GM18907 (cell line): ENCODE measurements around the gene ZNF583.
A peak's percentile ranks its signal among the peaks of the same experiment; 100 is the strongest.

ENCODE experiments used
- ATAC-seq: cut with Tn5 transposase; IDR thresholded peaks from one replicate; pipeline ENCODE4 v1.9.1; 2021; ENCODE audit warnings: mild to moderate bottlenecking, moderate library complexity; ENCODE audit not compliant: unreplicated experiment

The ZNF583 gene

DNA sequence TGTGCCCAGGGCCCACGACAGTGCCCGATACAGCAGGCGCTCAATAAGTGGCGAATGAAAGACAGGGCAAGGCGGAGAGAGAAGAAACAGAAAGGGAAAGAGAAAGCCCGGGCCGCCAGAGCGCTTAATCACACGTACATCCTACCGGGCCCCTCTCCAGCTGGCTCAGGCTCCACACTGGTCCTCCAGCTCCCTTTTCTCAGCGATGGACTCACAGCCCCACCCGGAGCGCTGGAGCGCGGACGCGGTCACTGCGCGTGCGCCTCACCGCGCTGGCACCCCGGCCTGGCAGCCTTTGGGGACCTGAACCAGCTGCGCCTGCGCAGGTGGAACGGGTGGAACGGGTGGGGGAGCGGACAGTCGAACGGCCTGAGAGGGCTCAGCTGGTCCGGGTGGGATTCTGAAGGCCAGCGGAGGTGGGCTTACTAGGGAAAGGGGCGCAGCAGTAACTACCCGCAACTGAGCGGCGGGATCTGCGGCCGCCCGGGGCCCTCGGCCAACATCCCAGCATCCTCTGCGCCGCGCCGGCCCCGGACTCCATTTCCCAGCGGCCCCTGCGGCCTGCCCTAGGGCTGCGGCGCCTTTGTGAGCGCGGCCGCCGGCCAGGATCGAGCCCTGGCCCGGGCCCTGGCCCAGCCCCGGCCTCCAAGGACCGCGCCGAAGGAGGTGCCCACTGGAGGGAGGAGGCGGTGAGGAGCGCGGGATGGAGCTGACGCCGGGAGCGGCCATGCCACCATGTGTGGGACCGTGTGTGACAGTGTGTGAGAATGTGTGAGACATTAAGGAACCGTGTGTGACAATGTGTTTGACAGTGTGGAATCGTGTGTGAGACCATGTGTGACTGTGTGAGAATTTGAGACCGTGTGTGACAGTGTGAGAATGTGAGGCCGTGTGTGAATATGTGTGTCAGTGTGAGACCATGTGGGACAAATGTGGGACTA is at the start of gene ZNF583:
Gene ZNF583, plus strand, starts transcription at position 569 of the 941 bp plus-strand sequence. CDS start 2,783 bp downstream, outside the sequence.
- ATAC-seq: peak; percentile 84

DNA sequence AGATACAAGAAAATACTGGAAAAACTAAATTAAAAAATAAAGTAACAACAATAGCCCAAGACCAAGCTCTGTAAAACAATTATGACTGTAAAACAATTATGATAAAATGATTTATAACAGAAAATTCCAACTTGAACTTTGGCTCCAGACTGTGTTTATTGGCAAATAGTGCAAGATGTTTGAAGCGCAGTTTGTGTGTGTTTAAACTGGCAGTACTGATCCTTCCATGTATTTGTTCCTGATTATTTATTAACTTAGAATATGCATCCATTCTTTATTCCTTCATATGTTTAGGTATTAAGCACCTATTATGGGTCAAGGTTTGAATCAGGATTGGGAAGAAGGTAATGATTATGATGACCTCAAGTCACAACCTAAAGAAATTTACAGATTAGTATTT is 48.6 kb upstream of the ZNF583 start:
- no peak for ATAC-seq

GRCh38 chr19:56356944-56357343 is 47.2 kb upstream of the ZNF583 start:
- no peak for ATAC-seq

DNA sequence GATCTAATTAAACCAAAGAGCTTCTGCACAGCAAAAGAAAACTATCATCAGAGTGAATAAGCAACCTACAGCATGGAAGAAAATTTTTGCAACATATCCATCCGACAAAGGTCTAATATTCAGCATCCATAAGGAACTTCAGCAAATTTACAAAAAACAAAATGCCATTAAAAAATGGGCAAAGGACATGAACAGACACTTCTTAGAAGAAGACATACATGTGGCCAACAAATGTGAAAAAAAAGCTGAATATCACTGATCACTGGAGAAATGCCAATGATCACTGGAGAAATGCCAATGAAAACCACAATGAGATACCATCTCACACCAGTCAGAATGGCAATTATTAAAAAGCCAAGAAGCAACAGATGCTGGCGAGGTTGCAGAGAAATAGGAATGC is 43.3 kb upstream of the ZNF583 start:
- ATAC-seq: no peak

DNA sequence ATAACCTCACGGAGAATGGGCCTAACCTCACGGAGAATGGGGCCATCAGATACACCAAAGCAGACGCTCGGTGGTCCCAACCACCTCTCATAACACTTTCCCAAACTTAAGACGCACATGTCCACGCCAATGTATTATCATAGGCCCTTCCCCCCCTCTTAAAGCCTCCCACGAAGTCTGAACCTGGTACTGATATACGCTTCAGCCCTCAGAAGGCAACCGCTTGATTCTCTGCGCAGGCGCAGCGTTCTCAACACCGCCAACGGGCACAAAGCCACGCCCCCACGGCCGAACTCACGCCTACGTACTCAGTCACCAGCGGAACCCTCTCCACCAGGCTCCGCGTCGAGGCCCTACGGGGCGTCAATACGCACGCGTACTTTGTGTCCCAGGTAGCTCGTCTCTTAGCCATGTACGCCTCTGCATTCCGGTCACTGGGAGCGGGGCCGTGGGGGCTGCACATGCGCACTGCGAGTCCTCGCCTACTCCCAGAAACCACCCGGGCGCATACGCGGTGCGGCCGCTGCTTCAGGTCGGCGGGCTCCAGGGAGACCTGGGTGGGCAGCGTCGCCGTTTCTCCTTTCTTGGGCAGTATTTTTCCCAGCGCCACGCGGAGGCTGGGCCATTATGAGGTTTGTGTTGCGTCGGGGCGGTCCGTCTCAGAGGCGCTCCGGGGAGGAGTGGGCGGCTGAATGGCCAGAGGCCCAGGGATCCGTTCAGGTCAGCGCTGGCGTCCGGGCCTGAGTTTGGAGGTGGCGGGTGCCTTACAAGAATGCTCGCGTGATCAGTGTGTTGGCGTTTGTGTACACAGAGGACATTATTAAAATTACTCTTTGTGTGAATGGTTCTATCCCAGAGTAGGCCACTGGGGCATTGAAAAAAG is 36.1 kb upstream of the ZNF583 start:
- peak; percentile 73 for ATAC-seq

- no peak for ATAC-seq
These were observed 34.1 kb upstream of the ZNF583 start for GRCh38 chr19:56369886-56370676.

GRCh38 chr19:56372281-56372680 is 31.9 kb upstream of the ZNF583 start:
- no peak for ATAC-seq

GRCh38 chr19:56377105-56377924 is 26.8 kb upstream of the ZNF583 start:
- ATAC-seq: no peak

GRCh38 chr19:56383826-56384605 is 20.1 kb upstream of the ZNF583 start:
- ATAC-seq: no peak

DNA sequence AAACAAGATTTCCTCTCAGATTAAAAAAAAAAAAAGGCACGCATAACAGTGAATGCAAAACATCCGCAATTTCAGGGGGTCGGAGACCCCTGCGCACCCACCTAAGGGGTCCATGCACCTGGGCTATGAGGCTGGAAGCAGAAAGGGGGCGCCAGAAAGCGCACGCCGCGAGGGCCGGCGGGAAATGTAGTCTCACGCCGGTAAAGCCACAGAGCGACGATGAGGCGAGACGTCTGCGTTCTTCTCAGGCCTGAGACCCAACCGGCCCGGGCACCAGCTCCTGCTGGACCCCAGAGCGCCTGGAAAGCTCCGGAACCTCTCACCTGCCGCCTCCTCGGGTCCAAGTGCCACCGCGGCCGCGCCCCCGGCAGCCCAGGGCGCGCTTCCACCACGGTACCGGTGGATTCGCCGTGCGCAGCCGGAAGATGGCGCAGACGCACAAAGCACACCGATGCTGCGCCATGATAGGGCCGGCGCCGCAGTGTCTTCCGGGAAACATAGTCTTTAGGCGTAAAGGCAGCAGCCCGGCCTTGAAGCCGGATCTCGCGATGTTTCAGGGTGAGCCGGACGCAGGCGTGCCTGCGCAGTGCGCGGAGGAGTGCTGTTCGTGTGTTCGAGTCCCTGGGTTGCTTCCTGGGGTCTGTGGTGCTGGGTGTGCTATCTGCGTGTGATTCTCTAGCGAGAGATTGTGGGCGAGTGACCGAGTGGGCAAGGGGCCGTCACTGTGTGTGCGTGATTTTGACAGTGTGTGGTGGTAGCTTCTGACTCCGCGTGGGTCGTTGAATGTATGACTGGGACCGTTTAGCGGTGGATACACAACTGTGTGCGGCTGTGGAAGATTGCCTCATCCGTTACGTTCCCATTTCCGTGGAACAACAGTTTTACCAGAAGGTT is 10.8 kb upstream of the ZNF583 start, which contains the start of gene ZNF582:
Gene ZNF582, minus strand, starts transcription at position 416 of the 894 bp plus-strand sequence. CDS start 1,782 bp downstream, outside the sequence.
- peak; percentile 97 for ATAC-seq

DNA sequence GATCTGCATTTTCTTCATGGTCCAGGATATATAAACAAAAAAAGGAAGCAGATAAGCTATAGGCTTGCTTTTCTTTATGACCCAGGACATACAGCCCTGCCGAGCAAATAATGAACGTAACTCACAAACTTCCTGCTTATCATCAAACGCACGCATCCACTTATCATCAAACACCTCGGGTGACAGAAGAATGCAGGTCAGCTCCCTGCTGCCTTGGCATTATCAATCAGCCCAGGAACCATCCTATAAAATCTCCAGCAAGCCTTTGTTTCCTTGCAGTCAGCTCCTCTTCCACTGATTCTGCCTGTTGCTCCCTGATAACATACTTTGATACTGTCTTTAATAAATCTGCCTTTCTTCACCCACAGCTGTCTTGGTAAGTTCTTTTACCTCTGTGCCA is 5.3 kb upstream of the ZNF583 start:
- no peak for ATAC-seq

- no peak for ATAC-seq
These were observed 3.6 kb upstream of the ZNF583 start for GRCh38 chr19:56400485-56400884.

GRCh38 chr19:56403261-56403660 is 871 bp upstream of the ZNF583 start:
- peak; percentile 4 for ATAC-seq

- ATAC-seq: no peak
These were observed 549 bp downstream of the ZNF583 start for GRCh38 chr19:56404705-56405056.

GRCh38 chr19:56405062-56405461 is 930 bp downstream of the ZNF583 start:
- ATAC-seq: no peak

DNA sequence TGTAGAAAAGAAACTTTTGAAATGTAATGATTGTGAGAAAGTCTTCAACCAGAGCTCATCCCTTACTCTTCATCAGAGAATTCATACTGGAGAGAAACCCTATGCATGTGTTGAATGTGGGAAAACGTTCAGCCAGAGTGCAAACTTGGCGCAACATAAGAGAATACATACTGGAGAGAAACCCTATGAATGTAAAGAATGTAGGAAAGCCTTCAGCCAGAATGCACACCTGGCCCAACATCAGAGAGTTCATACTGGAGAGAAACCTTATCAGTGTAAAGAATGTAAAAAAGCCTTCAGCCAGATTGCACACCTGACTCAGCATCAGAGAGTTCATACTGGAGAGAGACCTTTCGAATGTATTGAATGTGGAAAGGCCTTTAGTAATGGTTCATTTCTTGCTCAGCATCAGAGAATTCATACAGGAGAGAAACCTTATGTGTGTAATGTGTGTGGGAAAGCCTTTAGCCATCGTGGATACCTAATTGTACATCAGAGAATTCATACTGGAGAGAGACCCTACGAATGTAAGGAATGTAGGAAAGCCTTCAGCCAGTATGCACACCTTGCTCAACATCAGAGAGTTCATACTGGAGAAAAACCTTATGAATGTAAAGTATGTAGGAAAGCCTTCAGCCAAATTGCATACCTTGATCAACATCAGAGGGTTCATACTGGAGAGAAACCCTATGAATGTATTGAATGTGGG is 19.3 kb downstream of the ZNF583 start:
- no peak for ATAC-seq

- no peak for ATAC-seq
These were observed 19.8 kb downstream of the ZNF583 start for GRCh38 chr19:56423985-56424353.
